A549 treated with GW870086 at 1 μM for 4 hours (cell line): ENCODE measurements around the gene PRKACB. TPM values are rescaled to one million over a fixed set of nuclear protein-coding genes. Genes with fewer than 3 reads are reported as not detected.

ENCODE experiments used
- total RNA-seq: library from RNA; stranded (reverse); fragments of 200-300 nt; extraction: Qiagen RNA extraction; gene quantifications from 5 replicates; pipeline ENCODE4 v1.2.3, GENCODE V29; 2022; ENCODE audit warnings: low read depth

PRKACB gene
- 5.6 to 8.9 TPM (median 8.1 TPM) in 5 replicates for total RNA-seq

GRCh38 chr1:84143796-84144565, at the start of gene PRKACB:
Gene PRKACB (plus strand): TSS chr1:84144271. CDS start chr1:84144362, 91 bp downstream.

Other genes starting within 250 kb of the PRKACB start
- gene TTLL7, start 145.1 kb upstream of the PRKACB start, total RNA-seq: 2.9 to 4.9 TPM (median 3.4 TPM) in 5 replicates
- 0.19 to 0.72 TPM (median 0.45 TPM) in 5 replicates for gene SAMD13, start 157.4 kb downstream of the PRKACB start, total RNA-seq